Measurements from ENCODE around the gene USF2. TPM values are rescaled to one million over a fixed set of nuclear protein-coding genes. Genes with fewer than 3 reads are reported as not detected.

Gene USF2
- total RNA-seq, 1 experiment from 2014 or later: 123 TPM

- no peak within 1 kb of the TSS for H2BK12ac ChIP-seq (ENCODE audit: insufficient read length, low read depth, low read length)
- no peaks in the 10 kb centered on the region for H3K79me2 ChIP-seq (ENCODE audit: insufficient read depth, low read length)
- H3K27ac Mint-ChIP-seq: no peak within 1 kb of the TSS; a peak in 1 of 7 replicates
- TF ChIP-seq, protein P1, sequence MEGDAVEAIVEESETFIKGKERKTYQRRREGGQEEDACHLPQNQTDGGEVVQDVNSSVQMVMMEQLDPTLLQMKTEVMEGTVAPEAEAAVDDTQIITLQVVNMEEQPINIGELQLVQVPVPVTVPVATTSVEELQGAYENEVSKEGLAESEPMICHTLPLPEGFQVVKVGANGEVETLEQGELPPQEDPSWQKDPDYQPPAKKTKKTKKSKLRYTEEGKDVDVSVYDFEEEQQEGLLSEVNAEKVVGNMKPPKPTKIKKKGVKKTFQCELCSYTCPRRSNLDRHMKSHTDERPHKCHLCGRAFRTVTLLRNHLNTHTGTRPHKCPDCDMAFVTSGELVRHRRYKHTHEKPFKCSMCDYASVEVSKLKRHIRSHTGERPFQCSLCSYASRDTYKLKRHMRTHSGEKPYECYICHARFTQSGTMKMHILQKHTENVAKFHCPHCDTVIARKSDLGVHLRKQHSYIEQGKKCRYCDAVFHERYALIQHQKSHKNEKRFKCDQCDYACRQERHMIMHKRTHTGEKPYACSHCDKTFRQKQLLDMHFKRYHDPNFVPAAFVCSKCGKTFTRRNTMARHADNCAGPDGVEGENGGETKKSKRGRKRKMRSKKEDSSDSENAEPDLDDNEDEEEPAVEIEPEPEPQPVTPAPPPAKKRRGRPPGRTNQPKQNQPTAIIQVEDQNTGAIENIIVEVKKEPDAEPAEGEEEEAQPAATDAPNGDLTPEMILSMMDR (conservative IDR thresholded peaks at IDR 0.05): no peak
- H4K91ac ChIP-seq (ENCODE audit: insufficient read length, low read depth, low read length): no peak within 1 kb of the TSS
- H3K9me3 Mint-ChIP-seq: no peaks in the 10 kb centered on the region
- no peaks in the 10 kb centered on the region for H3K4me1 ChIP-seq (ENCODE audit: insufficient read depth, low read length)
- no peak within 1 kb of the TSS for H2BK5ac ChIP-seq (ENCODE audit: insufficient read length, low read length)
- H3K36me3 Mint-ChIP-seq (ENCODE audit: insufficient read depth in 1 of 3, low read depth in 3 of 3): no peaks in the 10 kb centered on the region
- H3K27me3 Mint-ChIP-seq (ENCODE audit: low read depth): peaks cover 9% of the 10 kb centered on the region
- no peaks in the 10 kb centered on the region for H3K79me1 ChIP-seq (ENCODE audit: insufficient read depth, low read depth, low read length, poor library complexity, severe bottlenecking)
- no peak within 1 kb of the TSS for H3K56ac ChIP-seq (ENCODE audit: insufficient read length, low read depth, low read length)
- H3K23me2 ChIP-seq (ENCODE audit: insufficient read length, low read depth, low read length, poor library complexity, severe bottlenecking): no peaks in the 10 kb centered on the region
- no peak within 1 kb of the TSS for H2BK20ac ChIP-seq (ENCODE audit: low read depth, low read length, poor library complexity, severe bottlenecking)
- no peaks in the 10 kb centered on the region for H4K20me1 ChIP-seq (ENCODE audit: control insufficient read depth, insufficient read depth, insufficient read length)
- no peak within 1 kb of the TSS for H3K23ac ChIP-seq (ENCODE audit: insufficient read length, low read depth, low read length)
- no peak within 1 kb of the TSS for H2AK5ac ChIP-seq (ENCODE audit: insufficient read length, low read length)
- H3K14ac ChIP-seq (ENCODE audit: insufficient read depth, low read length): no peak within 1 kb of the TSS; the same call in 1 of the 2 replicates
- no peaks in the 10 kb centered on the region for H3K9me3 ChIP-seq (ENCODE audit: control insufficient read depth, low read depth, low read length)
- H3K4me1 Mint-ChIP-seq: peaks cover 17 to 25% of the 10 kb centered on the region in 2 experiments
- H3K18ac ChIP-seq (ENCODE audit: insufficient read length, low read depth, low read length): no peak within 1 kb of the TSS
- H3K4me3 Mint-ChIP-seq: no peak within 1 kb of the TSS
- H4K8ac ChIP-seq (replicated peaks; ENCODE audit: insufficient read length, low read depth, low read length): no peak within 1 kb of the TSS
- no peak within 1 kb of the TSS for H2AFZ ChIP-seq (ENCODE audit: low read length)
- no peak within 1 kb of the TSS for H3T11ph ChIP-seq (ENCODE audit: low read length)
- no peak for DNase-seq
- H4K5ac ChIP-seq (ENCODE audit: insufficient read length, low read depth, low read length): no peak within 1 kb of the TSS
- no peak within 1 kb of the TSS for H2BK120ac ChIP-seq (ENCODE audit: low read depth, low read length, poor library complexity, severe bottlenecking)
- no peak within 1 kb of the TSS for H3K4me2 ChIP-seq (ENCODE audit: insufficient read depth, insufficient read length, low read length)
- WGBS (ENCODE audit: extremely low coverage, insufficient read length, low lambda C conversion rate): no CpG with 5 or more reads among the region's 12 CpGs
- H3K9ac ChIP-seq (ENCODE audit: extremely low read depth, insufficient read length, low read length): no peak within 1 kb of the TSS
- no peak within 1 kb of the TSS for H3K27ac ChIP-seq (ENCODE audit: insufficient read length, low read depth, low read length)
- H3K4ac ChIP-seq (ENCODE audit: low read depth, low read length): no peak within 1 kb of the TSS
- H2BK15ac ChIP-seq (ENCODE audit: low read depth, low read length): no peak within 1 kb of the TSS
- no peaks in the 10 kb centered on the region for H3K27me3 ChIP-seq (ENCODE audit: insufficient read depth, low read length)
Observed at GRCh38 chr19:35291916-35292315, 23.2 kb downstream of the USF2 start, which contains the start of gene MAG. Gene MAG (plus strand): TSS chr19:35292161. CDS start chr19:35295409, 3,248 bp downstream.
